GM18861 (cell line): Measurements from ENCODE around the gene GABRG2.

Source experiments
- ATAC-seq: cut with Tn5 transposase; IDR thresholded peaks from one replicate; pipeline ENCODE4 v1.9.1; 2021; ENCODE audit not compliant: unreplicated experiment

Gene GABRG2

DNA sequence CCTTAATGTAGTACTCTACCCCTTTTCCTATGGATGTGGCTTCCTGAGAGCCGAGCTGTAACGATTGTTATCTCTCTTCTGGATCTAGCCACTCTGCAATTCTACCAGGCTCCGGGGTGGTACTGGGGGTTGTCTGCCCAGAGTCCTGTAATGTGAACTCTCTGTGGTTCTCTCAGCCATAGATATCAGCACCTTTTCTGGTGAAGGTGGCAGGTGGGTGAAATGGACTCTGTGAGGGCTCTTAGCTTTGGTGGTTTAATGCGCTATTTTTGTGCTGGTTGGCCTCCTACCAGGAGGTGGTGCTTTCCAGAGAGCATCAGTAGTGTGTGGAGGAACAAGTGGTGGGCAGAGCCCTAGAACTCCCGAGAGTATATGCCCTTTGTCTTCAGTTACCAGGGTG lies 122.1 kb downstream of the GABRG2 start:
- no peak for ATAC-seq

DNA sequence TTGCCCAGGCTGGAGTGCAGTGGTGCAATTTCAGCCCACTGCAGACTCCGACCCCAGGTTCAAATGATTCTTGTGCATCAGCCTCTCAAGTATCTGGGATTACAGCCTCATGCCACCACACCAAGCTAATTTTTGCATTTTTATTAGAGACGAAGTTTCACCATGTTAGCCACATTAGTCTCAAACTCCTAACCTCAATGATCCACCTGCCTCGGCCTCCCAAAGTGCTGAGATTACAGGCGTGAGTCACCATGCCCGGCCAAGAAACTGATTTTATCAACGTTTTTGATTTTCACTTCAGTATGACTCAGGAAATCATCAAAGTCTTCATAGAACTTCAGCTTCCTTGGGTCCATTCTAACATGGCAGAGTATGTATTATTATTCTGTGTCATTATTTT lies 125.4 kb downstream of the GABRG2 start:
- ATAC-seq, result no peak

- no peak for ATAC-seq
Observed at GRCh38 chr5:162196351-162196750, 128.8 kb downstream of the GABRG2 start.

GRCh38 chr5:162202285-162202880 lies 134.8 kb downstream of the GABRG2 start:
- ATAC-seq, result no peak
